Left kidney (tissue), 2 donors: ENCODE results near the gene PRM1. TPM values are rescaled to one million over a fixed set of nuclear protein-coding genes. Genes with fewer than 3 reads are reported as not detected.
"Not testable (repeated sequence)": the region's sequence is repeated elsewhere in the genome, so short reads cannot be mapped to it uniquely, and the experiment has no call there.

ENCODE experiments used
- DNase-seq: peaks from one replicate; pipeline ENCODE4 v3.0.0-alpha.2; 2013
- polyA plus RNA-seq: library from polyadenylated mRNA; unstranded; fragments of 120-200 nt; gene quantifications from one replicate; pipeline ENCODE4 v1.2.1, GENCODE V29; 2013; ENCODE audit not compliant: insufficient read length

Gene PRM1
- polyA plus RNA-seq, 1 donor, result not detected

DNA sequence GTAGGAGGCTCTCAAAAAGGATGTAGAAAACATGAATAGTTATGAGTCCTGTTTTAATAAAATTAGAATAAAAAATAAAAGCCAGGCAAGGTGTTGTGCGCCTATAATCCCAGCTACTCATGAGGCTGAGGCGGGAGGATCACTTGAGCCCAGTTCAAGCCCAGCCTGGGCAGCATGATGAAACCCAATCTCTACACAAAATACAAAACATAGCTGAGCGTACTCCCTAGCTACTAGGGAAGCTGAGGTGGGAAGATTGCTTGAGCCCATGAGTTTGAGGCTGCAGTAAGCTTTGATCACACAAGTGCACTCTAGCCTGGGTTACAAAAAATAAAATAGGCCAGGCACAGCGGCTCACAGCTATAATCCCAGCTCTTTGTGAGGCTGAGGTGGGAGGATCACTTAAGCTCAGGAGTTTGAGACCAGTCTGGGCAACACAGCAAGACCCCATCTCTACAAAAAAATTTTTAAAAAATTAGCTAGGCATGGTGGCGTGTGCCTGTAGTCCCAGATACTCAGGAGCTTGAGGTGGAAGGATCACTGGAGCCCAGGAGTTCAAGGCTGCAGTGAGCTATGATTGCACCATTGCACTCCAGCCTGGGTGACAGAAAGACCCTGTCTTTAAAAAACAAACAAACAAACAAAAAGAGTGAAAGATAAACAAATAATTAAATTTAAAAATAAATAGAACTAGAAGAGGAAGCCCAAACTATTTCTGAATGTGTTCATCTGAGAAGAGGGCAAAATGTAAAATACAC, 17.2 kb upstream of the PRM1 start:
- no peak for DNase-seq

DNA sequence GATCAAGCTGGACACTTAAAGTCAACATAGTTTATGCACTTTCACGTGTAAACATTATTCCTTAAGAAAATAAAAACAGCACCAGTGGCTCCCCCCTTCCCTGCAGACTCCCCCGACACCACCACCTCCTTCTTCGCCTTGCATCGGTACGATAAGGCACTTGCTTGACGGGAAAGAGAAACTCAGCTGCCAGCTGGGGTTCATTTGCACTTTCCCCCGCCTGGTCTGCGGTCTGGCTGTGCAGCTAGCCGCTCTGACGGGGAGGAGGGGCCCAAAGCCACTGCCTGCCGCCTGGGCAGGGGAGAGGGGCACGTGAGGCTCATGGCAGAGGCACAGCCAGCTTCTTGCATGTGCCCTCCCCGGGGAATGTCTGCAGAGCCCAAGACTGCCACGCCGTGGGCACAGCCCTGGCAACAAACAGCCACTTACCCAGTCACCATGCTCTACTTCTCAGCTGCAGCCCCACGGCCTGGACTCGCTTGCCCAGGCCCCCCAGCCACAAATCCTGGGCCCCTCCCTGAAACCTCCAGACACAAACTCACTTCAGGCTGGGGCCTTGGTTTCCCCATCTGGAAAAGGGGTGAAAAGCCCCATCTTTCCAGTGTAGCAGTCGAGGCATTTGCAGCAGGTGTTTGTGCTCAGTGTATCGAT, 16.5 kb upstream of the PRM1 start:
- peak; percentile 60 for DNase-seq

DNA sequence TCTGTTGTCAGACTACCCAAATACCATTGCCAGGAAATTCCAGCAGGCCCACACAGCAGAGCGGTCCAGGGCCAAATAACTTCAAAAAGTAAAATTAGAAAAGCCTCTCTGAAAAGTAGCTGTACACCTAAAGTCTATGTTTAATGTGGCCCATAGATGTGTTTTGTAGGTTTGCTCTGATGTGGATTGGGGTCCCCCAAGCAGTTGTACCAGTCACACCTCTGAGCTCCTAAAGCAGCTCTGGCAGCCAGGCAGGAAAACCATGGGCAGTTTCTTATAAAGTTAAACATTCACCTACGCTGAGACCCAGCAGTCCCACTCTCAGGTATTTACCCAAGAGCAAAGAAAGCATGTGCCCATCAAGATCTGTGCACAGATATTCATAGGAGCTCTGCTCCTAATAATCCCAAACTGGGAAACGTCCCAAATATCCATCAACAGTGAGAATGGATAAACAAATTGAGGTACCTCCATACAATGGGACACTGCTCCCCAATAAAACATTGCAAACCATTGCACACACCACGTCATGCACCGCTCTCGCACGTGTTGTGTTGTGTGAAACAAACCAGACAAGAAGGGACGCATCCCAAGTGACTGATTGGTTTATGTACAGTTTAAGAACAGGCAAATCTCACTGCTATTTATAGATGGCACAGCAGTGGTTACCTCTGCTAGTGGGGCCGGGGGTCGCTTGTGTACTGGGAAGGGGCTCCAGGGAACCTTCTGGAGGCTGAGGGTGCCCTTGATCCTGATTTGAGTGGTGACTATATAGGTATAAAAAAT, 15.8 kb upstream of the PRM1 start:
- peak; percentile 37 for DNase-seq

DNA sequence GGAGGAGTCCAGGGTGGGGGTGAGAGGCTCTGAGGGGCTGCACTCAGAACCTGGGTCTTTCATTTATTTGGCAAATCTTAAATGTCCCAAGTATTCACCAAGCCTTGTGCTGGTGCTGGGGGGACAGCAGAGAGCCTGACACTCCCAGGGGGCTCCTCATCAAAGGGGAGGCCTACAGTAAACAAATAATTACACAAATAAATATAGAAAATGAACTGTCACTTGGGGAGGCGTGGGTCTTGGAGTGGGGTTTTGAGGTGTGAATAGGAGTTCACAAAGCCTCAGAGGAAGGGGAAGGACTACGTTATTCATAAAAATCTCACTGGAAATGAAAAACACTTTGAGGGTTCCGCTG, 15.2 kb upstream of the PRM1 start:
- DNase-seq, result no peak

DNA sequence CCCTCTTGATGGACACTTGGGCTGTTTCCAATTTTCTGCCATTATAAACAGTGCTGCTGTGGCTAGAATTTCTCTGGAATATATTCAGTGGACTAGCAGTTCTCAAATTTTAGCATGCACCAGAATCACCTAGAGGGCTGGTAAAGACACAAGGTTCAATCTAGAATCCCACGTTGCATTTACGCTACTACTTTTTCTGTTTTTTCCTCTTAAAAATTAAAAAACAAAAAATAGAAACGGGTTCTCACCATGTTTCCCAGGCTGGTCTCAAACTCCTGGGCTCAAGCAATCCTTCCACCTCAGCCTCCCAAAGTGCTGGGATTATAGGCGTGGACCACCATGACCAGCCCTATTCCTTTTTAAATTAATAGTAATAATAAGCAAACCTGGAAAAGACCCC, 14.5 kb upstream of the PRM1 start:
- no peak for DNase-seq

DNA sequence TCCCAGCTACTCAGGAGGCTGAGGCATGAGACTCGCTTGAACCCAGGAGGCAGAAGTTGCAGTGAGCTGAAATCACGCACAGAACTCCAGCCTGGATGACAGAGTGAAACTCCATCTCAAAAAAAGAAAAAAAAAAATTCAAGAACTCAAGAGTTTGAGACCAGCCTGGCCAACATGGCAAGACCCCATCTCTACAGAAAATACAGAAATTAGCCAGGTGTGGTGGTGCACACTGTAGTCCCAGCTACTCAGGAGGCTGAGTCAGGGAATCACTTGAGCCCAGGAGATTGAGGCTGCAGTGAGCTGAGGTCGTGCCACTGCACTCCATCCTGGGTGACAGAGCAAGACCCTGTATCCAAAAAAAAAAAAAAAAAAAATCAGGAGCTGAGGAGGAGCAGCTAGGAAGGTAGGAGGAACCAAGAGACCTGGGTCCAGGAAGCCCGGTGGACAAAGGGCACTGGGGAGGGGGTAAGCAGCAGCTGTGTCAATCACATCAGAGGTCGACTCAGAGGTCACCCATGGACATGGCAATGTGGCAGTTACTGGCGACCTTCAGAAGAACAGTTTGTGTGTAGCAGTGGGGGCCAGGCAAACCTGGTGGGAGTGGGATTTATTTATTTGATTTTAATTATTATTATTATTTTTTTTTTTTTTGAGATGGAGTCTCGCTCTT, 11.1 kb upstream of the PRM1 start:
- no peak for DNase-seq

DNA sequence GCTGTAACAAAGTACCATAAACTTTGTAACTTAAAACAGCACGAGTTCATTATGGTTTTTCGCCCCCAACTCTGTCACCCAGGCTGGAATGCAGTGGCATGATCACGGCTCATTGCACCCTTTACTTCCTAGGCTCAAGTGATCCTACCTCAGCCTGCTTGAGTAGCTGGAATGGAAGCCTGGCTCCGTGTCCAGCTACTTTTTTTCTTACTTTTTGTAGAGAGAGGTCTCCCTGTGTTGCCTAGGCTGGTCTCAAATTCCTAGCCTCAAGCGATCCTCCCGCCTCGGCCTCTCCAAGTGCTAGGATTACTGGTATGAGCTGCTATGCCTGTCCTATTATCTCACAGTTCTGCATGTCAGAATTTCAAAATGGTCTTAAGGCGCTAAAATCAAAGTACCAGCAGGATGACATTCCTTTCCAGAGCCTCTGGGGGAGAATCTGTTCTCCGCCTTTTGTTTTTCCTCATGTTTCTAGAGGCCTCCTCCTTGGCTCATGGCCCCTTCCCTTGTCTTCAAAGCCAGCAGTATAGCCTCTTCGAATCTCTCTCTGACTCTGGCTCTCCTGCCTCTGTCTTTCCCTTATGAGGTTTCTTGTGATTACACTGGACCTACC, 10.1 kb upstream of the PRM1 start:
- peak; percentile 71 for DNase-seq

DNA sequence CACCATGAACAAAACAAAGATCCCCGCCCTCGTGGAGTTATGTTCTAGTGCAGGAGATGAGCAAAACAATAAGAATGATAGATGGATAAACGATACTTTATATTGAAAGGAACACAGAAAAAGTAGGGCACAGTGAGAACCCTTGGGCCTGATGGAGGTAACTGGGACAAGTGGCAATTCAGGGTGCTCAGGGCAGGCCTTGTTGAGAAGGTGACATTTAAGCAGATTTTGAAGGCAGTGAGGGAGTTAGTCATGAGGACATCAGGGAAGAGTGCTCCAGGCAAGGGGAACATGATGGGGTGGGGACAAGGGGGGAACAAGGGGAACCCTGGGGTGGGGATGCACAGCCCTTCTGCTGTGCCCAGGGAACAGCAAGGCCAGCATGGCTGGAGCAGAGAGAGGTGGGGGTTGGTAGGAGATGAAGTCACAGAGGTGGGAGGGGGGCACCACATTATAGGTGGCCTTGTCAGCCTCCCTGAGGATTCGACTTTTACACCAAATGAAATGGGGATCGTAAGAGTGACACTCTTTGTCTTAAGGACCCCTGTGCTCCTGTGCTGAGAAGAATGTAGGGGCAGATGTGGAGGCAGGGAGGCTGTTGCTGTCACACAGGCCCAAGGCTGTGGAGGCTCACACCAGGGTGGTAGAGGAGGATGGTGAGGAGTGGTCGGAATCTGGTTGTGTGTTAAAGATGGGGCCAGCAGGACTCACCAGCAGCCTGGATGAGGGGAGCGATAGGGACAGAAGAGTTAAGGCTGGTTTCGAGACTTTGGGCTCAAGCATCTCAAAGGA, 9.2 kb upstream of the PRM1 start:
- DNase-seq, result no peak

DNA sequence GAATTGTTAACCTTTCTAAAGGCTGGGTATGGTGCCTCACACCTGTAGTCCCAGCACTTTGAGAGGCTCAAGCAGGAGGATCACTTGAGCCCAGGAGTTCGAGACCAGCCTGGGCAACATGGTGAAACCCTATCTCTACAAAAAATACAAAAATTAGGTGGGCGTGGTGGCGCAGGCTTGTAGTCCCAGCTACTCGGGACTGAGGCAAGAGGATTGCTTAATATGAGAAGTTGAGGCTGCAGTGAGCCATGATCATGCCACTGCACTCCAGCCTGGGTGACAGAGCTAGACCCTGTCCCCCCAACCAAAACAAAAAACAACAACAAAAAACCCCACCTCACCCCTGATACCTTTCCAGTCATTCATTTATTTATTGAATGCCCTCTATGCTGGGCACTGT, 8.6 kb upstream of the PRM1 start:
- DNase-seq, result not testable (repeated sequence)

DNA sequence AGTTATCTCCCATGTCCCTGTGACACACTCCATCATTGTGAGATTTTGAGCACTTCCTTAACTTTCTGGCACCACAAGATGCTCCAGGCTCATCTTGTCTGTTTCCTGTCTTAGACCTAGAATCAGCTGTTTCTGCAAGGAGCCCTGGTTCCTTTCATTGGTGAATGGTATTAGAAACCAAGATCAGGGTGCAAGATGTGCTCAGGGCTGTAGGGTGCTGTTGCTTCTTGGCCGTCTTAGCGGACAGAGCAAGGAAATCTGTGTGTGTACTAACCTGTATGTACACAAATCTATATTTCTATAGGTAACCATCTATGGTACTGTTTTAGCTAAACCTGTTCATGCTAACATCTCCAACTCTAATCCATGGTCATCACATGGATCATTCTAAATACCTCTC, 8.1 kb upstream of the PRM1 start:
- no peak for DNase-seq

DNA sequence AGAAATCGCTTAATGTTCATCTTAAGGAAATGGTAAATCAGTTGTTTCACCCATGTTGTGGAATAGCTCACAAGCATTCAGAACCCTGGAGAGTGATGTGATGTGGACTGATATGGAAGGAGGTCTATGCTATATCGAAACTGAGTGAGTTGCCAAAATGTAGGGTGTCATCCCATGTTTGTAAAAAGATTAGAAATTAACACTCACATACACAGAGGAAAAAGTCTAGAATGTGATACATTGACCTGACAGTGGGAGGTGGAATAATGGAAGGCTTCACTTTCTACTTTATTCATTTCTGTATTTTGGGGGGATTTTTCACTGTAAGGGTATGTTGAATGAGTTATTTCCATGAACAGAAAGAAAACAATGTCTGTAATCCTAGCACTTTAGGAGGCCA, 4.7 kb upstream of the PRM1 start:
- no peak for DNase-seq

DNA sequence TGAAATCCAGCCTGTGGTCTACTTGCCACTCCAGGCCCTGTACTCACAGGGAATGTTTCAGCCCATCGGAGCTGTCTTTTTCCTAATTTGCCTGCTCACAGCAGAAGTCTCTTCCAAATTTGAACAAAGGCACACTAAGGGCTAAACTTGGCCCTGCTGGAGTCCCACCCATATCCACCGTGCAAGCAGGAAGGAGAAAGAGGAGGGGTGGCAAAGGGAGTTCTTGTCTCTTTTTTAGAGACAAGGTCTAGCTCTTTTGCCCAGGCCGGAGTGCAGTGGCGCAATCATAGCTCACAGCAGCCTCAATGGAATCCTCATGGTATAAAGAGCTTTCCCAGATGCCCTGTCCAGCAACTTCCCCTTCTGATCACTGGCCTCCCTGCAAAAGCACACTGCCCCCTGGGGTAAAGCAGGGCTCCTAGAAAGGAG, 2.7 kb upstream of the PRM1 start:
- no peak for DNase-seq

DNA sequence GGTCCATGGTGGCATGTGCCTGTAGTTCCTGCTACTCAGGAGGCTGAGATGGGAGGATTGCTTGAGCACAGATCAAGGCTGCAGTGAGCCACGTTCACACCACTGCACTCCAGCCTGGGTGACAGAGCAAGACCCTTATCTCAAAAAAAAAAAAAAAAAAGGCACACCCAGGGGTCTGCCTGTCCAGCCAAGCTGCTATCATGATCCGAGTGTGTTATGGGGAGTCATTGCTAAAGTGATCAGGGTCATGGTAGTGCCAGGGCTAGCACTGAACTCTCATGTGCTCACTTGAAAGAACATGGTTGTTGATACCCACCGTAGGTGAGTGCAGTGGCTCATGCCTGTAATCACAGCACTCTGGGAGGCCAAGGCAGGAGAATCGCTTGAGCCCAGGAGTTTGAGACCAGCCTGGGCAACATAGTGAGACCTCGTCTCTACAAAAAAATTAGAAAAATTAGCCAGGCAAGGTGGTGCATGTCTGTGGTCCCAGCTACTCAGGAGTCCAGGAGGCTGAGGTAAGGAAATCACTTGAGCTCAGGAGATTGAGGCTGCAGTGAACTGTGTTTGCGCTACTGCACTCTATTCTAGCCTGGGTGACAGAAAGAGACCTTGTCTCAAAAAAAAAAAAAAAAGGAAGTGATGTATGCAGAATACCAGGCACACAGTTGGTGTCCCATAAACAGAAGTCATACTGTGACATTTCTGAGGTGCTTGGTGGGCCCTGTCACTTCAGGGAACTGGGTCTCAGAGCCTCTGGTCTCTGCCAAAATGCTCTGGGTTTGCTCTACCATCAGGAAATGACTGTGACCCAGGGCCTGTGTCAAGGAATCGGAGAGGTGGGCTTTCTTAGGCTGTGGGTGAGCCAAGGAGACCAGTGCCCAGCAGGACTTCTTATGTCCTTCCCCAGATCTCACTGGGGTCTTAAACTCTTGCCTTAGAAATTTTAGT, 2.2 kb downstream of the PRM1 start:
- no peak for DNase-seq

DNA sequence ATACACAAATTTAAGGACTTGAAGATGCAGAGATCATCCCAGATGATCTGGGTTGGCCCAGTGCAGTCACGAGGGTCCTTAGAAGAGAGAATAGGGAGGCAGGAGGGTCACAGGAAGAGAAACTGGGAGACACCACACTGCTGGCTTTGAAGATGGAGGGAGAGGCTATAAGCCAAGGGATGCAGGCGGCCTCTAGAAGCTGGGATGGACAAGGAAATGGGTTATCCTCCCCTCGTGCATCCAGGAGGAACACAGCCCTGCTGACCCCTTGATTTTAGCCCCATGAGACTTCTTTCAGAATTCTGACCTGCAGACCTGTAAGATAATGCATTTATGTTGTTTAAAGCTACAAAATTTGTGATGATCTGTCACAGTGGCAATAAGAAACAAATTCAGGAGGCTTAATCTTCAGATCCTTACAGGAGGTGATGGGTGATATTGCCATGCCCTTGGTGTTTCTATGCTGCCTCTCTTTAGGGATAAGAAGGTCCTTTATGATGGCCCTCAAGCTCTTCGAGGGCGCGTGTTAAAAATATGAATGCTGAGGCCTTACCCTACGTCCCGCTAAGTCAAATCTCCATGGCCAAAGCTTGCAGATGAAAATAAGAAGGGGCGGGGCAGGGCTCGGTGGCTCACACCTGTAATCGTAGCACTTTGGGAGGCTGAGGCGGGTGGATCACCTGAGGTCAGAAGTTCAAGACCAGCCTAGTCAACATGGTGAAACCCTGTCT, 3.4 kb downstream of the PRM1 start:
- no peak for DNase-seq

DNA sequence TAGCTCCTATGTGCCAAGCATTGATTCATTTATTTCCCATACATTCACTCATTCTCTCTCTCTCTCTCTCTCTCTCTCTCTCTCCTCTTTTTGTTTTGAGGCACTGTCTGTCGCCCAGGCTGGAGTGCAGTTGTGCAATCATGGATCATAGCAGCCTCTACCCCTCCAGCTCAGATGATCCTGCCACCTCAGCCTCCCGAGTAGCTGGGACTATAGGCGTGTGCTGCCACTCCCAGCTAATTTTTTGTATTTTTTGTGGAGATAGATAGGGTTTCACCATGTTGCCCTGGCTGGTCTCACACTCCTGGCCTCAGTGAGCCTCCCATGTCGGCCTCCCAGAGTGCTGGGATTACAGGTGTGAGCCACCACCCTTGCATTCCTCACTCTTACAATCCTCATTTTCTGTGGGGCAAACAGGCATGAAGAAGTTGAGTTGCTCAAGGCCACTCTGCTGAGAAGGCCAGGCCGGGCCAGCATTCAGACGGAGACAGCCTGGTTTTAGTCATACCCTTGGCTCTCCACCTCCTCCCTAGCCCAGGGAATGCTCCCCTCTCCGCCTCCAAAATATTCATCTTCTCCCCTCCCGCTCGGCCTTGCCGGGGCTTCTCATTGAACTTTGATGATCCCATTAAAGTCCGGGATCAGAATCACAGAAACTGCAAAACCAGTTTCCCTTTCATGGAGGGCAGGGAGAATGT, 4.1 kb downstream of the PRM1 start:
- no peak for DNase-seq

DNA sequence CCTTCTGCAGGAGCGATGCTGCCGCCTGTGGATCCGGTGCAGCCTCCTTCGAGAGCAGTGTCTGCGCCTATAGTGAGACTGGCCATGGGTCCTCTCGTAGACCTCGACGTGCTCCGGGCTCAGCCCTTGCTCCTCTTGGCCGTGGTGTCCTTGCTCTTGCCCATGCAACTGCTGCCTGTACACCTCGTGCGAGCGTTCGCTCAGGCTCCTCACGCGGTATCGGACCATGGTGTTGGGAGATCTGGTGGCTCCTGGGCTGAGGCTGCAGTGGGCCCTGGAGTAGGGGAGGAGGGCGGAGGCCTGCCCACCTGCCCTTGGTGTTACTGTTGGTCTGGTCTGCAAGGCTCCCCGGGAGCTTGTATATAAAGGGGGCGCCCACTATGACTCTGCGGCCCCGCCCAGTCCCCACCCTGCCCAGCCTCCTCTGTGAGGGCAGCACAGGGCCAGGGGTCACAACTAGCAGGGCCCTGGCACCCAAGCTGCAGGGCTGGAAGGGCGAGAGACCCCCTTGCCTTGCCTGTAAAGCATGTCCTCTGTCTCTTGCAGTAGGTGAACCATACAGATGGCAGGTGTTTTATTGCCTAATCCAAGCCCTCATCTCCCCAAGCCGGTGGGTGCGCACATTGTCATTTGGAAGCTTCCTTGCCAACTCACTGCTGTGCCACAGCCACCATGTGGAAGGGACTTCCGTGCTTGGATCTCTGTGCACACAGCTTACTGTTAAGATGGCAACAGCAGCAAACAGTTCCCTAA, 4.8 kb downstream of the PRM1 start, which contains the start of gene PRM2:
Gene PRM2 (minus strand): TSS at position 338 of the 753 bp plus-strand sequence. CDS start 110 bp downstream, at position 228.
- no peak for DNase-seq

DNA sequence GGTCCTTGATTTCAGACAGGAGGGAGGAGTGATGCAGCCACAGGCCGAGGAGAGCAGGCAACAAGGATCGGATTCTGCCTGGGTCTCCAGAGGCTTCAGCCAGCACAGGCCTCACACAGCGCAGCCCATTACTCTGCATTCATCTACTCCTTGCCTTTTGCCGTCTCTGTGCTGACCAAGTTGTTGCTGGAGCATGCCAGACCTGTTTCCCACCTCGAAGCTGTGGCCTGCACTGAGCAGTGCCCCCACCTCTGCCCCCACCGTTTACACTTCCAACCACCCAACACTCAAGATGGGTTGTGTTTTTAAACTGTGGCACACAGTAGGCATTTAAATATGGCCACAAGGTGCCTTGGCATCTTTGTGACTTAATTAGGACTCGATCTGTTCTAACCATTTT, 6.2 kb downstream of the PRM1 start:
- DNase-seq, result no peak
